Fibroblast of villous mesenchyme (primary cell): ENCODE results near the gene MRRF. TPM values are rescaled to one million over a fixed set of nuclear protein-coding genes. Genes with fewer than 3 reads are reported as not detected.
A peak's percentile ranks its signal among the peaks of the same experiment; 100 is the strongest.

Source experiments
- DNase-seq: peaks from one replicate; pipeline ENCODE4 v3.0.0-alpha.2; 2010; ENCODE audit warnings: low read depth
- H3K4me3 ChIP-seq: 2 replicates; pipeline ENCODE4 v1.5.1; 2011; ENCODE audit warnings: low read depth, mild to moderate bottlenecking, low read length
- CTCF ChIP-seq: IDR thresholded peaks from 2 replicates; pipeline ENCODE4 v1.5.1; 2012; ENCODE audit warnings: low read depth, mild to moderate bottlenecking, low read length; ENCODE audit not compliant: insufficient read depth
- total RNA-seq: library from RNA; depleted of rRNA; stranded (reverse); fragments of >200 nt; gene quantifications from 2 replicates; pipeline ENCODE4 v1.2.3, GENCODE V29; 2012

MRRF gene
- total RNA-seq, 1 donor: 29.4 TPM

- TF ChIP-seq CTCF: no peak
- peak overlapping the region; percentile 61 for H3K4me3 ChIP-seq
- DNase-seq: no peak
These were observed 82.0 kb downstream of the MRRF start for GRCh38 chr9:122346478-122347347.

- TF ChIP-seq CTCF: no peak
- H3K4me3 ChIP-seq: peak overlapping the region; percentile 61
- DNase-seq: no peak
These were observed 82.9 kb downstream of the MRRF start for GRCh38 chr9:122347348-122348287.

- TF ChIP-seq CTCF: no peak
- no peak for DNase-seq
- H3K4me3 ChIP-seq: no peak overlapping the region
These were observed 83.7 kb downstream of the MRRF start for GRCh38 chr9:122348288-122348777.

GRCh38 chr9:122348791-122349190 is 84.1 kb downstream of the MRRF start:
- H3K4me3 ChIP-seq: no peak overlapping the region
- DNase-seq: no peak
- no peak for TF ChIP-seq CTCF

GRCh38 chr9:122349201-122349600 is 84.5 kb downstream of the MRRF start:
- DNase-seq: no peak
- no peak overlapping the region for H3K4me3 ChIP-seq
- no peak for TF ChIP-seq CTCF

- DNase-seq: peak; percentile 67
- no peak overlapping the region for H3K4me3 ChIP-seq
- TF ChIP-seq CTCF: peak; percentile 97
These were observed 86.1 kb downstream of the MRRF start for GRCh38 chr9:122350577-122351355.
